Lung (tissue), 12 donors: ENCODE data around the gene C2orf74. TPM values are rescaled to one million over a fixed set of nuclear protein-coding genes. Genes with fewer than 3 reads are reported as not detected.
A peak's percentile ranks its signal among the peaks of the same experiment; 100 is the strongest.

ENCODE experiments used
- ATAC-seq: fragments of 200-7000 bp; cut with Tn5 transposase; one replicate; pipeline ENCODE4 v1.9.1; 2020; ENCODE audit warnings: moderate number of reproducible peaks; ENCODE audit not compliant: insufficient read depth, low FRiP score
- DNase-seq, 3 donors: peaks; one replicate each; pipeline ENCODE4 v3.0.0-alpha.2; 2013 to 2017
- H3K27ac ChIP-seq, 2 donors: one replicate each; pipeline ENCODE4 v1.5.1; 2013; ENCODE audit warnings: mild to moderate bottlenecking in 2 of 2, moderate library complexity in 2 of 2, control low read depth in 1 of 2, inconsistent platforms in 1 of 2, low read depth in 1 of 2, low read length in 1 of 2
- H3K27me3 ChIP-seq, 3 donors: one replicate each; pipeline ENCODE4 v1.5.1; 2013; ENCODE audit warnings: low read length in 2 of 3; ENCODE audit not compliant: control insufficient read depth in 3 of 3, insufficient read depth in 3 of 3
- H3K36me3 ChIP-seq, 4 donors: one replicate each; pipeline ENCODE4 v1.5.1; 2013; ENCODE audit warnings: low read length in 4 of 4, mild to moderate bottlenecking in 1 of 4, moderate library complexity in 1 of 4; ENCODE audit not compliant: control insufficient read depth in 4 of 4, insufficient read depth in 4 of 4
- H3K4me1 ChIP-seq, 5 donors: one replicate each; pipeline ENCODE4 v1.5.1; 2013; ENCODE audit warnings: low read length in 5 of 5, mild to moderate bottlenecking in 2 of 5, moderate library complexity in 1 of 5; ENCODE audit not compliant: control insufficient read depth in 5 of 5, insufficient read depth in 5 of 5
- H3K4me3 ChIP-seq: one replicate; pipeline ENCODE4 v1.5.1; 2013; ENCODE audit warnings: mild to moderate bottlenecking, control low read depth, moderate library complexity
- H3K9ac ChIP-seq, 2 donors: one replicate each; pipeline ENCODE4 v1.5.1; 2013; ENCODE audit warnings: low read length in 2 of 2, control low read depth in 1 of 2; ENCODE audit not compliant: insufficient read depth in 1 of 2
- H3K9me3 ChIP-seq, 4 donors: one replicate each; pipeline ENCODE4 v1.5.1; 2013; ENCODE audit warnings: low read length in 3 of 4, mild to moderate bottlenecking in 1 of 4, moderate library complexity in 1 of 4; ENCODE audit not compliant: control insufficient read depth in 4 of 4, insufficient read depth in 3 of 4
- WGBS, 2 donors: extraction: QIAGEN DNeasy Blood & Tissue Kit; methylation state at CpG; one replicate each; pipeline ENCODE4 v1.1.7; 2013; 5-methylcytosine and 5-hydroxymethylcytosine counted together
- polyA plus RNA-seq, 2 donors: library from polyadenylated mRNA; stranded (reverse); fragments of 200-250 nt; gene quantifications; one replicate each; pipeline ENCODE4 v1.2.1, GENCODE V29; 2013
- total RNA-seq, 2 donors: library from RNA; depleted of rRNA in 1 of 2; stranded (reverse); fragments of >200 nt in 1 of 2; gene quantifications; one replicate each; pipeline ENCODE4 v1.2.1, GENCODE V29; 2014 to 2021
- TF ChIP-seq, protein P1 (sequence below): IDR thresholded peaks from 2 replicates; pipeline ENCODE4 v1.5.1; 2012; ENCODE audit warnings: mild to moderate bottlenecking; ENCODE audit errors: control extremely low read depth, extremely low read depth
- donor health status: control.
- donor health status: control.
- donor health status: Bipolar disorder and iron deficiency.
- donor health status: healthy.
- donor health status: DM: yes; HTN: yes; CAD: no.

The C2orf74 gene
- total and polyA plus RNA-seq, 4 donors = 10.6 to 18.3 (median 14.2) TPM

DNA sequence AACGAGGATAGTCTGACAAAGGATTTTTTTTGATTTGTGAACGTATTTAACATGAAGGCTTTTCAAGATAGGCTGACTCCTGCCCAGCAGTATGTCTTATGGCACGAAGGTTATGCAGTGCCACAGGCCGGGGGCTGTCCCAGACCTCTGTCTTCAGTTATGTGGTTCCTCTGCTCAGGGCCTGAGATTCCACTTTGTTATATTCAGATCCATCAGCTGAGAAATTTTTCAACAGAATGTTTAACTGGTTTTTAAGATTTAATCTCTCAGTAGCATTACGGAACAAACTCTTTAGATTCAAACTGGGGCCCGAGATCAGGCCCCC lies 20.0 kb downstream of the C2orf74 start:
- 78 to 85% methylated on average over 6 of the region's 6 CpGs for WGBS, 2 donors
- no peak overlapping the region for H3K4me3 ChIP-seq
- H3K9me3 ChIP-seq = no peaks in the 10 kb centered on the region
- H3K9ac ChIP-seq = peak overlapping the region in 1 of 2 donors; percentile 42
- TF ChIP-seq, protein P1, sequence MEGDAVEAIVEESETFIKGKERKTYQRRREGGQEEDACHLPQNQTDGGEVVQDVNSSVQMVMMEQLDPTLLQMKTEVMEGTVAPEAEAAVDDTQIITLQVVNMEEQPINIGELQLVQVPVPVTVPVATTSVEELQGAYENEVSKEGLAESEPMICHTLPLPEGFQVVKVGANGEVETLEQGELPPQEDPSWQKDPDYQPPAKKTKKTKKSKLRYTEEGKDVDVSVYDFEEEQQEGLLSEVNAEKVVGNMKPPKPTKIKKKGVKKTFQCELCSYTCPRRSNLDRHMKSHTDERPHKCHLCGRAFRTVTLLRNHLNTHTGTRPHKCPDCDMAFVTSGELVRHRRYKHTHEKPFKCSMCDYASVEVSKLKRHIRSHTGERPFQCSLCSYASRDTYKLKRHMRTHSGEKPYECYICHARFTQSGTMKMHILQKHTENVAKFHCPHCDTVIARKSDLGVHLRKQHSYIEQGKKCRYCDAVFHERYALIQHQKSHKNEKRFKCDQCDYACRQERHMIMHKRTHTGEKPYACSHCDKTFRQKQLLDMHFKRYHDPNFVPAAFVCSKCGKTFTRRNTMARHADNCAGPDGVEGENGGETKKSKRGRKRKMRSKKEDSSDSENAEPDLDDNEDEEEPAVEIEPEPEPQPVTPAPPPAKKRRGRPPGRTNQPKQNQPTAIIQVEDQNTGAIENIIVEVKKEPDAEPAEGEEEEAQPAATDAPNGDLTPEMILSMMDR = no peak
- no peak overlapping the region for H3K27ac ChIP-seq
- DNase-seq (no peak), ATAC-seq (no peak)
- H3K4me1 ChIP-seq = peaks cover 16 to 38% (median 24%) of the 10 kb centered on the region in 5 donors
- peaks cover 33 to 52% (median 46%) of the 10 kb centered on the region in 4 donors for H3K36me3 ChIP-seq
- H3K27me3 ChIP-seq = no peaks in the 10 kb centered on the region

- no peak for ATAC-seq
- no peaks in the 10 kb centered on the region for H3K9me3 ChIP-seq
- no peak overlapping the region for H3K27ac ChIP-seq
- DNase-seq = no peak
- peaks cover 16 to 29% (median 17%) of the 10 kb centered on the region in 5 donors for H3K4me1 ChIP-seq
- H3K36me3 ChIP-seq = peaks cover 43 to 68% (median 63%) of the 10 kb centered on the region in 4 donors
- no peak overlapping the region for H3K4me3 ChIP-seq
- no peaks in the 10 kb centered on the region for H3K27me3 ChIP-seq
- TF ChIP-seq, protein P1 = no peak
- H3K9ac ChIP-seq = no peak overlapping the region
- WGBS, 2 donors = 96 to 99% methylated on average over 3 of the region's 3 CpGs
Measured at GRCh38 chr2:61183795-61184194, 21.8 kb downstream of the C2orf74 start.

GRCh38 chr2:61184263-61184662 lies 22.3 kb downstream of the C2orf74 start:
- H3K27me3 ChIP-seq = no peaks in the 10 kb centered on the region
- no peak overlapping the region for H3K4me3 ChIP-seq
- H3K27ac ChIP-seq = no peak overlapping the region
- 94% methylated on average over 3 of the region's 3 CpGs for WGBS, 2 donors
- ATAC-seq (no peak), DNase-seq (no peak)
- H3K4me1 ChIP-seq = peaks cover 11 to 24% (median 15%) of the 10 kb centered on the region in 5 donors
- H3K9me3 ChIP-seq = no peaks in the 10 kb centered on the region
- TF ChIP-seq, protein P1 = no peak
- H3K36me3 ChIP-seq = peaks cover 43 to 69% (median 65%) of the 10 kb centered on the region in 4 donors
- H3K9ac ChIP-seq = no peak overlapping the region

DNA sequence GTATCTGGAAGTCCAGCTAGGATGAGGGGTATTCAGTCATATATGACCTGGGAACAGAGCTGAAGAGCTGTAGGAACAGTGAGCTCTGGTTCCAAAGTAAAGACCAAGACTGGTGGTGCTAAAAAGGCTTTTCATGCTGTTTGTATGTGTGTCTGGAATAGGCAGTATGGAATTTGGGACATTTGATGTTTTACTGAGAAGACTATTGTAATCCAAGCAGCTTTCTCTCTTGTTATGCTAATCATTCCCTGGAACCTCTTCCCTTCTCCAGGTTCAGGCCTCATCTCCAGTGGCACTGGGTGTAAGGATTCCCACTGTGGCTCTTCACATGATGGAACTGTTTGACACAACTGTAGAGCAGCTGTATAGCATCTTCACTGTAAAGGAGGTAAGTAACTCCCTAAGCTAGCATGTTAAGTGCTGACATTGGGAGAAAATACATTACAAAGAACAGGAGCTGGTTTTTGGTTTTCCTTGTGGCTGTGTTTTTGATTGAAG lies 23.3 kb downstream of the C2orf74 start:
- TF ChIP-seq, protein P1 = no peak
- peaks cover 43 to 74% (median 70%) of the 10 kb centered on the region in 4 donors for H3K36me3 ChIP-seq
- no peak for ATAC-seq

More for the DNA sequence above, 23.3 kb downstream of the C2orf74 start:
- Histone ChIP-seq H3K27me3 (no peaks in the 10 kb centered on the region), H3K27ac (no peak overlapping the region), H3K4me3 (no peak overlapping the region), H3K9ac (no peak overlapping the region), H3K9me3 (no peaks in the 10 kb centered on the region), H3K4me1 (peaks cover 4 to 14% (median 13%) of the 10 kb centered on the region in 5 donors)
- DNase-seq = no peak
